C4-2B (cell line): ENCODE results near the gene MYO1G.

Experiments
- ZFX ChIP-seq: fragments of 450-650 bp; IDR thresholded peaks from 2 replicates; pipeline ENCODE4 v1.6.1; 2017
- TF ChIP-seq, protein P1 (sequence below): fragments of 450-650 bp; conservative IDR thresholded peaks from 2 replicates; pipeline ENCODE4 v1.5.1; 2017; ENCODE audit warnings: mild to moderate bottlenecking

DNA sequence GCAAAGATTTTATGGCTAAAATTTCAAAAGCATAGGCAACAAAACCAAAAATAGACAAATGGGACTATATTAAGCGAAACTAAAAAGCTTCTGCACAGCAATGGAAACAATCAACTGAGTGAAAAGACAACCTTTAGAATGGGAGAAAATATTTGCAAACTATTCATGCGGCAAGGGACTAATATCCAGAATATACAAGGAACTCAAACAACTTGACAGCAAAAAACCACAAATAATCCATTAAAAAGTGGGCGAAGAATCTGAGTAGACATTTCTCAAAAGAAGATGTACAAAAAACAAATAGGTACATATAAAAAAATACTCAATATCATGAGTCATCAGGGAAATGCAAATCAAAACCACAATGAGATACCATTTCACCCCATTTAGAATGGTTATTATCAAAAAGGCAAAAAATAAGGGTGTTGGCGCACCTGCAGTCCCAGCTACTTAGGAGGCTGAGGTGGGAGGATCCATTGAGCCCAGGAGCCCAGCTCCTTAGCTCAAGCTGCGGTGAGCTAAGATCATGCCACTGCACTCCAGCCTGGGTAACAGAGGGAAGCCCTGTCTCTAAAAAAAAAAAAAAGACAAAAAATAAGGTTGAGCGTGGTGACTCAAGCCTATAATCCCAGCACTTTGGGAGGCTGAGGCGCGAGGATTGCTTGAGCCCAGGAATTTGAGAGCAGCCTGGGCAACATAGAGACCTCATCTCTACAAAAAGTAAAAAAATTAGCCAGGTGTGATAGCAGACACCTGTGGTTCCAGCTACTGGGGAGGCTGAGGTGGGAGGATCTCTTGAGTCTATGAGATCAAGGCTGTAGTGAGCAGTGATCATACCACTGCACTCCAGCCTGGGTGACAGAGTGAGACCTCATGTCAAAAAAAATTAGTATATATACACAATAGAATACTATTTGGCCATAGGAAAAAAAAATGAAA, 17.0 kb upstream of the MYO1G start:
- TF ChIP-seq, protein P1, sequence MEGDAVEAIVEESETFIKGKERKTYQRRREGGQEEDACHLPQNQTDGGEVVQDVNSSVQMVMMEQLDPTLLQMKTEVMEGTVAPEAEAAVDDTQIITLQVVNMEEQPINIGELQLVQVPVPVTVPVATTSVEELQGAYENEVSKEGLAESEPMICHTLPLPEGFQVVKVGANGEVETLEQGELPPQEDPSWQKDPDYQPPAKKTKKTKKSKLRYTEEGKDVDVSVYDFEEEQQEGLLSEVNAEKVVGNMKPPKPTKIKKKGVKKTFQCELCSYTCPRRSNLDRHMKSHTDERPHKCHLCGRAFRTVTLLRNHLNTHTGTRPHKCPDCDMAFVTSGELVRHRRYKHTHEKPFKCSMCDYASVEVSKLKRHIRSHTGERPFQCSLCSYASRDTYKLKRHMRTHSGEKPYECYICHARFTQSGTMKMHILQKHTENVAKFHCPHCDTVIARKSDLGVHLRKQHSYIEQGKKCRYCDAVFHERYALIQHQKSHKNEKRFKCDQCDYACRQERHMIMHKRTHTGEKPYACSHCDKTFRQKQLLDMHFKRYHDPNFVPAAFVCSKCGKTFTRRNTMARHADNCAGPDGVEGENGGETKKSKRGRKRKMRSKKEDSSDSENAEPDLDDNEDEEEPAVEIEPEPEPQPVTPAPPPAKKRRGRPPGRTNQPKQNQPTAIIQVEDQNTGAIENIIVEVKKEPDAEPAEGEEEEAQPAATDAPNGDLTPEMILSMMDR, result no peak
- no peak for TF ChIP-seq ZFX
